OCI-LY1 (cell line): ENCODE data around the gene CD300LG.

Experiments used
- H2AFZ ChIP-seq: fragments of 200-600 bp; sonication (generic), shearing (Covaris generic); 2 replicates; pipeline ENCODE4 v1.6.0; 2014; ENCODE audit warnings: antibody characterized with exemption, mild to moderate bottlenecking, low read length
- H3F3A ChIP-seq: fragments of 200-600 bp; sonication (generic), shearing (Covaris generic); 2 replicates; pipeline ENCODE4 v1.6.0; 2014; ENCODE audit warnings: mild to moderate bottlenecking, antibody characterized with exemption, low read length, moderate library complexity; ENCODE audit not compliant: insufficient read depth
- H3K27ac ChIP-seq: fragments of 200-600 bp; sonication (generic); 2 replicates; pipeline ENCODE4 v1.5.1; 2014; ENCODE audit warnings: low read length, mixed run types, mild to moderate bottlenecking, low read depth; ENCODE audit not compliant: poor library complexity, severe bottlenecking
- H3K27me3 ChIP-seq: fragments of 200-600 bp; sonication (generic); 2 replicates; pipeline ENCODE4 v1.6.0; 2014; ENCODE audit warnings: antibody characterized with exemption, mild to moderate bottlenecking, low read length, moderate library complexity; ENCODE audit not compliant: insufficient read depth
- H3K36me3 ChIP-seq: fragments of 200-600 bp; sonication (generic); 2 replicates; pipeline ENCODE4 v1.6.1; 2014; ENCODE audit warnings: mild to moderate bottlenecking, antibody characterized with exemption, low read length, moderate library complexity, mixed read lengths; ENCODE audit not compliant: insufficient read depth
- H3K4me1 ChIP-seq: fragments of 200-600 bp; sonication (generic); 2 replicates; pipeline ENCODE4 v1.5.1; 2014; ENCODE audit warnings: mild to moderate bottlenecking, low read length, moderate library complexity; ENCODE audit not compliant: insufficient read depth, severe bottlenecking
- H3K4me2 ChIP-seq: fragments of 200-600 bp; sonication (generic), shearing (Covaris generic); 2 replicates; pipeline ENCODE4 v1.6.1; 2014; ENCODE audit warnings: low read length
- H3K4me3 ChIP-seq: fragments of 200-600 bp; sonication (generic); 2 replicates; pipeline ENCODE4 v1.5.1; 2014; ENCODE audit warnings: low read length, low read depth, mild to moderate bottlenecking, mixed read lengths; ENCODE audit not compliant: poor library complexity, severe bottlenecking
- H3K79me2 ChIP-seq: fragments of 200-600 bp; shearing (Covaris generic); 2 replicates; pipeline ENCODE4 v1.6.1; 2016; ENCODE audit warnings: mixed run types, low read length, mixed read lengths; ENCODE audit not compliant: insufficient read depth
- H3K9ac ChIP-seq: fragments of 200-600 bp; sonication (generic), shearing (Covaris generic); 2 replicates; pipeline ENCODE4 v1.6.1; 2014; ENCODE audit warnings: mild to moderate bottlenecking, low read length, mixed read lengths
- H3K9me2 ChIP-seq: fragments of 200-600 bp; sonication (generic), shearing (Covaris generic); 2 replicates; pipeline ENCODE4 v1.6.1; 2014; ENCODE audit warnings: low read depth, mild to moderate bottlenecking, low read length, mixed read lengths
- H3K9me3 ChIP-seq: fragments of 200-600 bp; shearing (Covaris generic); 2 replicates; pipeline ENCODE4 v1.6.1; 2014; ENCODE audit warnings: low read length, mixed read lengths
- H4K20me1 ChIP-seq: fragments of 200-600 bp; sonication (generic), shearing (Covaris generic); 2 replicates; pipeline ENCODE4 v1.6.0; 2016; ENCODE audit warnings: mild to moderate bottlenecking, low read length; ENCODE audit not compliant: insufficient read depth
- CTCF ChIP-seq: fragments of 200-600 bp; sonication (generic), shearing (Covaris generic); IDR thresholded peaks from 2 replicates; pipeline ENCODE4 v1.5.1; 2017; ENCODE audit warnings: mild to moderate bottlenecking, antibody characterized with exemption, low read length, moderate library complexity, mixed read lengths
- EZH2 ChIP-seq: fragments of 200-600 bp; sonication (generic), shearing (Covaris generic); IDR thresholded peaks from 2 replicates; pipeline ENCODE4 v1.8.0; 2017; ENCODE audit warnings: borderline replicate concordance, mixed run types, mild to moderate bottlenecking, antibody characterized with exemption, low read length, moderate library complexity, mixed read lengths

CD300LG gene

GRCh38 chr17:43830510-43831140 lies 16.4 kb upstream of the CD300LG start:
- TF ChIP-seq CTCF (no peak), EZH2 (no peak)
- Histone ChIP-seq H3K4me3 (no peak overlapping the region), H3K27ac (no peak overlapping the region), H3K4me1 (no peaks in the 10 kb centered on the region), H4K20me1 (no peaks in the 10 kb centered on the region), H3K9me3 (no peaks in the 10 kb centered on the region), H2AFZ (no peak overlapping the region), H3K79me2 (no peaks in the 10 kb centered on the region), H3F3A (no peaks in the 10 kb centered on the region), H3K4me2 (no peak overlapping the region), H3K27me3 (peaks cover 18% of the 10 kb centered on the region), H3K36me3 (no peaks in the 10 kb centered on the region), H3K9ac (no peak overlapping the region), H3K9me2 (no peaks in the 10 kb centered on the region)

DNA sequence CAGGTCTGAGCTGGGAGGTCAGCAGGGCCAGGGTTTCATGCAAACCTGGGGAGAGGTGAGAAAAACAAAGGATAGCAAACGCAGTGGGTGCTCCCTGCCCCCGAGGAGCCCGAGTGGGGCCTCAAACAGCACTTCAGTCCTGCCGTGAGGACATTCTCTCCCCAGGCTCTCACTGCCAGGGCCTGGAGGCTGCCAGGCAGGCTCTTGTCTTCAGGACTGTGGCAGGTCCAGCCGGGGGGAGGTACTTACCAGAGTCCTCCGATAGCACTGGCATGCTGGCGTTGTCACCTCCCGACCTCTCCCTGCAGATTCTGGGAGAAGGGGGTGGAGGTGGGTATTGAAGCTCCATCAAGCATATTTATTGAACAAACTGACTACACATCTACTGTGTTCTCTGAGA lies 15.3 kb upstream of the CD300LG start:
- no peaks in the 10 kb centered on the region for H3K36me3 ChIP-seq
- no peak overlapping the region for H3K4me3 ChIP-seq
- H3K27ac ChIP-seq: no peak overlapping the region
- H3K4me2 ChIP-seq: no peak overlapping the region
- no peaks in the 10 kb centered on the region for H3K4me1 ChIP-seq
- TF ChIP-seq CTCF (no peak), EZH2 (no peak)
- peaks cover 11% of the 10 kb centered on the region; the same call in 1 of the 2 replicates for H3K27me3 ChIP-seq
- no peak overlapping the region for H3K9ac ChIP-seq
- H3K9me2 ChIP-seq: no peaks in the 10 kb centered on the region
- H2AFZ ChIP-seq: no peak overlapping the region
- H3K9me3 ChIP-seq: no peaks in the 10 kb centered on the region
- no peaks in the 10 kb centered on the region for H3K79me2 ChIP-seq
- no peaks in the 10 kb centered on the region for H4K20me1 ChIP-seq
- H3F3A ChIP-seq: no peaks in the 10 kb centered on the region

DNA sequence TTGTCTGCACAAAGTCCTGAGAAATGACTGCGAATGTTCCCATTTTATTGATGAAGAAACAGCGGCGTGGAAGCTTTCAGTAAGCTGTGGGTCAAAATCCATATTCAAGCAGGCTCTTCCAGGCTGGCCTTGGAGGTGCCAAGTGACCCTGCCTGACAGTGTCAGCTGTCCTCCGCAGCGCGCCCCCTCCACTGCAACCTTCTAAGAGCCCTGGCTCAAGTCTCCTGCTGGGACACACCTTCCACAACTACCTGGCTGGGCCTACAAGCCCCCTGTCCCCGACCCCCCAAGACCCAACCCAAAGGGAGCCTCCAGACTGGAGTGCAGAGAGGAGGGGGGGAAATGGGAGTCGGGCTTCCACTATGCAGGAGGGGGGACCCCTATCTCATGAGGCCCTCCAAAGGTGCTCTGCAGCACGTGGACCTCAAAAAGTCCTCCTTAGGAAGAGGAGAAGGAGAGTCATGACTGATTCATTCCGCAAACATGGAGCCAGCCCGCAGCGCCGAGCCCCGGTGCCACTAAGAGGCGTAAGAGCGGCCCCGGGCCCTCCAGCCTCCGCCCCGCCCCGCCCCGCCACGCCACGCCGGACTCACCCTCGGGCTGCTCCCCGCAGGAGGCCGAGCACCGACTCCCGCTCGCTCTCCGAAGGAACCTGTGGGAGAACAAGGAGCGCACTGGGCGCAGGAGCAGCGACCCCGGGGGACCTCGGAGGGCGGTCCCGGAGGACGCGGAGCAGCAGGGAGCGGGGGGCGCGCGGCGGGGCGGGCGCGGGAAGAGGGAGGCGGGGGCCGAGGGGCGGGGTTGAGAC lies 14.6 kb upstream of the CD300LG start:
- H3K79me2 ChIP-seq: no peaks in the 10 kb centered on the region
- TF ChIP-seq EZH2 (no peak), CTCF (no peak)
- H4K20me1 ChIP-seq: no peaks in the 10 kb centered on the region
- no peak overlapping the region for H3K27ac ChIP-seq
- peak overlapping the region; percentile 26; the same call in 1 of the 2 replicates for H3K4me2 ChIP-seq
- H3K4me3 ChIP-seq: peak overlapping the region; percentile 43
- H3K36me3 ChIP-seq: no peaks in the 10 kb centered on the region
- no peaks in the 10 kb centered on the region for H3K9me2 ChIP-seq
- H3K4me1 ChIP-seq: no peaks in the 10 kb centered on the region
- H3K9me3 ChIP-seq: no peaks in the 10 kb centered on the region
- H2AFZ ChIP-seq: no peak overlapping the region
- no peaks in the 10 kb centered on the region for H3F3A ChIP-seq
- no peak overlapping the region for H3K9ac ChIP-seq
- peaks cover 11% of the 10 kb centered on the region; the same call in 1 of the 2 replicates for H3K27me3 ChIP-seq
